Stimulated activated CD4-positive, alpha-beta T cell treated with anti-CD3 and anti-CD28 coated beads, Interleukin-1b, Interleukin-23, amount 100 ng/mL, for 1 hour (primary cell): ENCODE measurements around the gene DNASE1L1.
A peak's percentile ranks its signal among the peaks of the same experiment; 100 is the strongest.

Experiments
- DNase-seq, 2 donors: peaks; one replicate each; pipeline ENCODE4 v3.0.0-alpha.2; 2020; ENCODE audit warnings: low read depth in 2 of 2

DNASE1L1 gene, protein sequence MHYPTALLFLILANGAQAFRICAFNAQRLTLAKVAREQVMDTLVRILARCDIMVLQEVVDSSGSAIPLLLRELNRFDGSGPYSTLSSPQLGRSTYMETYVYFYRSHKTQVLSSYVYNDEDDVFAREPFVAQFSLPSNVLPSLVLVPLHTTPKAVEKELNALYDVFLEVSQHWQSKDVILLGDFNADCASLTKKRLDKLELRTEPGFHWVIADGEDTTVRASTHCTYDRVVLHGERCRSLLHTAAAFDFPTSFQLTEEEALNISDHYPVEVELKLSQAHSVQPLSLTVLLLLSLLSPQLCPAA

GRCh38 chrX:154409222-154409871 lies at the start of gene DNASE1L1:
Gene DNASE1L1 (minus strand): TSS chrX:154409254. CDS start chrX:154405568, 3,686 bp downstream.
- DNase-seq, result no peak

- peak; percentile 34 to 53 for DNase-seq
Observed at GRCh38 chrX:154458116-154458953, 49.3 kb upstream of the DNASE1L1 start, which contains the start of gene PLXNA3. Gene PLXNA3 (plus strand): TSS chrX:154458281. CDS start chrX:154460184, 1,903 bp downstream.

DNA sequence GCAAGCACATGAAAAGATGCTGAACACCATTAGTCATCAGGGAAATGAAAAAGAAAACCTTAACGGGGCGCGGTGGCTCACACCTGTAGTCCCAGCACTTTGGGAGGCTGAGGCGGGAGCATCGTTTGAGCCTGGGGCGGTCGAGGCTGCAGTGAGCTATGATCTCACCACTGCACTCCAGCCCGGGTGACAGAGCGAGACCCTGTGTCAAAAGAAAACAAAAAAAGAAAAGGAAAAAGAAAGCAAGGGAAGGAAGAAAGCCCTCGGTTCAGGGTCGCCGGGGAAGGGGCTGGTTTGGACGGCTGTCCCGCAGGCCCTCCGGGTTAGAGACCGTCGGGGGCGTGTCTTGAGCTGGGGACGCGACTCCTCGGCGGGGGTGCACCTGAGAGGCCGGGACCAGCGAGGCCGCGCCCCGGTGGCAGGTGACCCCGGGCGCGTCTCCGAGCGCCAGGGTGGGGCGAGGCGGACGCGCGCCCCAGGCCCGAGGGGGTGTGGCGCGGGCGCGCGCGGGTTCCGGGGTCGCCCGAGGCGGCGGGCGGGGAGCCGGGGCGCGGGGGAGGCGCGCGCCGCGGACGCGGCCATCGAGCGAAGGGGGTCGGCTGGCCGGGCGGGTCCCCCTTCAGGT lies 48.5 kb upstream of the DNASE1L1 start:
- no peak for DNase-seq

- no peak for DNase-seq
Observed at GRCh38 chrX:154452823-154453222, 43.8 kb upstream of the DNASE1L1 start.

GRCh38 chrX:154450312-154450711 lies 41.3 kb upstream of the DNASE1L1 start:
- DNase-seq, result no peak

DNA sequence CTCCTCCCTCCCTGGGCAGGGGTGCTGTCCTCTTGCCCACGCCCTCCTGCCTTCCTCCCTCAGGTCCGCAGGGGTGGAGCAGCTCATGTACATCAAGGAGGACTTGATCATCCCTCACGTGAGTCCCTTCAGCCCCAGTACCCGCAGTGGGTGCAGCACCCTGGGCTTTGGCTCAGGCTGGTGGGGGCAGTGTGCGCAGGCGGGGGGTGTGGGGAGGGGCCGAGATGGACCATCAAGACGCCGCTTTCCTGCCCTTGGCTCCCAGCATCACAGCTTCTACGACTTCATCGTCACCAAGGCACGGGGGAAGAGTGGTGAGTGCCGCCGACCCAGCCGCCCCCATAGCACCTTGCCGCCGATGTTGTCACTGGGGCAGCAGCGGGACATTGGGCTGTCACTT lies 40.6 kb upstream of the DNASE1L1 start:
- DNase-seq, result no peak

DNA sequence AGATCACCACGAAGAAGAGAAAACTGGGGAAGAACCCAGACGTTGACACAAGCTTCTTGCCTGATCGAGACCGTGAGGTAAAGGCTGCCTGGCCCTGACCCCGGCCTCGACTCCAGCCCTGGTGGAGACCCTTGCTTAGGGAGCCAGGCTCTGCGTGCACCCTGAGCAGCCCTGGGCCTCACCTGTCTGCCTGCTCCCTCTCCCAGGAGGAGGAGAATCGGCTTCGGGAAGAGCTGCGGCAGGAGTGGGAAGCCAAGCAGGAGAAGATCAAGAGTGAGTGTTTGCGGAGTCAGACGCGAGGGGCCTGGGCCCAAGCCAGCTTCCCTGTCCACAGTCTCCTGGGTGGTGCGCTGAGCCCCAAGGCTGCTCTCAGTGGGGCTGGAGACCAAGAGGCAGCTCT lies 39.4 kb upstream of the DNASE1L1 start:
- no peak for DNase-seq

DNA sequence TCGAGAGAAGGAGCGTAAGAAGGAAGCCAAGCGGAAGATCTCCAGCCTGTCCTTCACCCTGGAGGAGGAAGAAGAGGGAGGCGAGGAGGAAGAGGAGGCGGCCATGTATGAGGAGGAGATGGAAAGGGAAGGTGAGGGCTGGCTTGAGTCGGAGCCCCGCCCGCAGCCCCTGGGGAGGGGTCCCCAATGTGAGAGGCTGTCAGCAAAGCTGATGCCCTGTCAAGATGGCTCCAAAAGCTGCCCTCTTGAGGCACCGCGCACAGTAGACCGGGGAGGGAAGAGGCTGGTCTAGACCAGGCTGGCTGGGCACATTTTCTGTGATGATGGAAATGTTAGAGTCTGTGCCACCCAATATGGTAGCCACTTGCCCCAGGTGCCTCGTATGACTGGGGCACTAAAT lies 37.4 kb upstream of the DNASE1L1 start:
- DNase-seq, result no peak

DNA sequence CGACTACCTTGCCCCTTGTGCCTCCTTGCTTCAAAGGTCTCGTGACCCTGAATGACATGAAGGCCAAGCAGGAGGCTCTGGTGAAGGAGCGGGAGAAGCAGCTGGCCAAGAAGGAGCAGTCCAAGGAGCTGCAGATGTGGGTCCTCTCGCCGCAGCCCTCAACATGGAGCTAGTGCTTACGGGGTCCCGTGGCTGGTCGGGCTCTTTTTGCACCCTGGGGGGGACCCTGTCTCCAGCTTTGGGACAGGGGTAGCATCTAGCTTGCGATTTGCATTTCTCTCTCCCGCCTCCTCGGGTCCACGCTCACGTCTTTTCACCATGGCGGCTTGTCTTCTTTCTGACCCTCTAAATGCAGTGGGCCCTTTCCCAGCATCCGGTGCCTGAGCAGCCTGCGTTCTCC lies 36.7 kb upstream of the DNASE1L1 start:
- DNase-seq, result no peak

GRCh38 chrX:154444755-154445246 lies 35.7 kb upstream of the DNASE1L1 start:
- no peak for DNase-seq

DNA sequence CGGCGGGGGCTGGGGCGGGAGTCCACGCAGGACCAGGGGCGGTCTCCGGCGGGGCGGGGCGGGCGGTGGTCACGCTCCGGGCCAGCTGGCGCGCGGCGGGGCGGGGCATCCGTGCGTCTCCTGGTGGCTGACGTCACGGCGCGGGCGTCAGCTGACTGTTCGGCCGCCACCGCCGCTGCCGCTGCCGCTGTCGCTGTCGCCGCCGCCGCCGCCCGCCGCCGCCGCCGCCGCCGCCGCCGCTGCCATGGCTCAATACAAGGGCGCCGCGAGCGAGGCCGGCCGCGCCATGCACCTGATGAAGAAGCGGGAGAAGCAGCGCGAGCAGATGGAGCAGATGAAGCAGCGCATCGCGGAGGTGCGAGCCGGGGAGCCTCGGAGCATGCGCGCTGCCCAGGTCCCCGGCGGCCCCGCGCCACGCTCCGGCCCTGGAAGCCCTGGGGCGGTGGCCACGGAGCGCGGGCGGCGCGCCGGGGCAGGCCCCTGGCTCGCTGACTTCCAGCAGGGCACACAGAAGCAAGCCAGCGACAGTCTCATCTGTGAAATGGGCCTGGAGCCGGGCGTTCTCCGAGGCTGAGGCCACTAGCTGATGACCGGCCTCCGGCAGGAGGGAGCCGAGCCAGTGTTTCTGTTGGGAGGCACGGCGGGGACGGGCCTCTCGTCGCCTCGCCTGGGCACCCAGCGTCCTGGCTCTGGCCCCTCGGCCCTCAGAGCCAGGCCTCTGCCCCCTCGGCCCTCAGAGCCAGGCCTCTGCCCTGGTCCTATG lies 35.1 kb upstream of the DNASE1L1 start, which contains the start of gene FAM50A:
Gene FAM50A, plus strand, starts transcription at position 150 of the 763 bp plus-strand sequence. Its CDS starts 95 bp downstream, at position 245.
- peak in 1 of 2 donors; percentile 35 for DNase-seq

- no peak for DNase-seq
Observed at GRCh38 chrX:154443479-154443910, 34.4 kb upstream of the DNASE1L1 start.

- no peak for DNase-seq
Observed at GRCh38 chrX:154441984-154442707, 33.1 kb upstream of the DNASE1L1 start.

DNA sequence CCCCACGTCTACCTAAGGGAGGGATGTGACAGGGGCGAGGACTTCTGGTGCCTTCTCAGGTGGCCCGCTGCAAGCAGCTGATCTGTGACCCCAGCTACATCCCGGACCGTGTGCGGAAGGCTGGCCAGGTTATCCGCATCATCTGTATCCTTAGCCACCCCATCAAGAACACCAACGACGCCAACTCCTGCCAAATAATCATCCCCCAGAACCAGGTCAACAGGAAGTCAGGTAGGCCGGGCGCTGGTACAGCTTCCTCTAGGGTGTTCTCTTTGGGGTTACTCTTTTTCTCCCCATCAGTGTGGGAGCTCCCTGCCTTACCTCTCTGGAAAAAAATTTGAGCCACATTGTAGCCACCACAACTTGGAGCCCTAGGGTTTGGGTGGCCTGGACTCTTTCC lies 32.5 kb upstream of the DNASE1L1 start:
- DNase-seq, result no peak

GRCh38 chrX:154440623-154441357 lies 31.7 kb upstream of the DNASE1L1 start:
- no peak for DNase-seq

DNA sequence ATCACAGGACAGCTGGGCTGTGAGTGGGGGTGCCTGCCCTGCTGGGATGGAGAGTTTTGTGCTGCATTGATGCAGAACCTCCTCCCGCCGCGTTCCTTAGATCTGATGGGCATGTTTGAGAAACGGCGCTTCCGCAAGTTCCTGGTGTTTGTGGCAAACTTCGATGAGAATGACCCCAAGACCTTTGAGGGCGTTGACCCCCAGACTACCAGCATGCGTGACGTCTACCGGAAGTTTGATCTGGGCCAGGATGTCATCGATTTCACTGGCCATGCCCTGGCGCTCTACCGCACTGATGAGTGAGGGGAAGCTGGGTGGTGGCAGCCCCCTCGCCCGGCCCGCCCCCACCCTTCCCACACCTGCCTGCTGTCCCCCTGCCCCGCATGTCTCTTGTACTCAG lies 30.8 kb upstream of the DNASE1L1 start:
- no peak for DNase-seq

DNA sequence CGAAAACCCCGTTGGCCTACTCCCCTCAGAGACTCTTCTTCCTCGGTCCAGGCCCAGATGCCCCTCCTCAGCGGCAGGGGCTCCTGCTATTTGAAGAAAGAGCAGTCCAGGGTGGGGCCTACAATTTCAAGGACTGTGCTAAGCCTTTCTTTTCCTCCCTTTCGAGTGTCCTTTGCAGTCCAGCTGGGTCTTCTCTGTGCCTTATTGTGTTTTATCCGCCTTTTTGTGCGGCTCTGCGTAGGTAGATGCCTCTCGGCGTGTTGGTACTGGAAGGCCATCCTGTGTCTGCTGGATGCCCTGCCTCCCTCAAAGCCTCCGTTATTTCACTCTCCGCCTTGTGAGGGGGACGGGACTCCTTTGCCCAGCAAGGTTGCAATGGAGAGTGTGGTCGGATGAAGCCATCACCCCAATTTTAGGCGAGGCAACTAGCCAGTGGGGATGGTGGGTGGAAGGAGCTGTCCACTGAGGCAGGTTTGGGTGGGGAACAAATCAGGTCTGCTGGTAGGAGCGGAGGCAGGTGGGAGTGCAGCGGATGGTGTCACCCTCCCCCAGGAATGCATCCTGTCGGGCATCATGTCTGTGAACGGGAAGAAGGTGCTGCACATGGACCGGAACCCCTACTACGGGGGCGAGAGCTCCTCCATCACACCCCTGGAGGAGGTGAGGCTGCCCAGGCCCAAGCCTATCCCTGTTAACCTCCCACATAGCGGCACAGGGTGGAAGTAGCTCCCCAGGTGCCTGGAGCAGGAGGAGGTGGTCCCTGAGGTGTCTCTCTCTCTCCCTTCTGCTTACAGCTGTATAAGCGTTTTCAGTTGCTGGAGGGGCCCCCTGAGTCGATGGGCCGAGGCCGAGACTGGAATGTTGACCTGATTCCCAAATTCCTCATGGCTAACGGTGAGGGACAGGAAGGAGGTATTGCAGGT lies 29.2 kb upstream of the DNASE1L1 start:
- DNase-seq, result no peak
